Panc1 (cell line): Measurements from ENCODE around the gene ZBTB7A. TPM values are rescaled to one million over a fixed set of nuclear protein-coding genes. Genes with fewer than 3 reads are reported as not detected.

Experiments used
- ATAC-seq: fragments of 200-7000 bp; cut with Tn5 transposase; 2 replicates; pipeline ENCODE4 v1.9.1; 2020; ENCODE audit warnings: mild to moderate bottlenecking, moderate library complexity
- BruUV-seq: library from RNA; stranded (reverse); fragments of 400-500 nt; replicated peaks from 2 replicates; lab custom pipeline; 2021; lab: Mats Ljungman, UMichigan
- CTCF ChIA-PET: fragments of 300-600 bp; sonication (Branson Sonifier 250); formaldehyde crosslinking; loops from one replicate; lab custom pipeline; 2022; ENCODE audit warnings: antibody characterized with exemption; lab: Charles Lee
- POLR2A ChIA-PET: fragments of 300-600 bp; sonication (Branson Sonifier 250); formaldehyde crosslinking; loops from one replicate; lab custom pipeline; 2022; ENCODE audit warnings: antibody characterized with exemption; lab: Charles Lee
- DNase-seq: peaks from one replicate; pipeline ENCODE4 v3.0.0-alpha.2; 2010; ENCODE audit warnings: low read depth, low spot score
- H3K27ac ChIP-seq: 2 replicates; pipeline ENCODE4 v1.5.1; 2011; ENCODE audit warnings: mild to moderate bottlenecking, low read length, inconsistent platforms
- H3K27me3 ChIP-seq: fragments of 200-500 bp; sonication (Bioruptor generic); 2 replicates; pipeline ENCODE4 v1.6.0; 2014; ENCODE audit warnings: low read length, inconsistent platforms; ENCODE audit not compliant: control insufficient read depth, insufficient read depth
- H3K36me3 ChIP-seq: fragments of 200-500 bp; sonication (Bioruptor generic); 2 replicates; pipeline ENCODE4 v1.5.1; 2014; ENCODE audit warnings: inconsistent platforms, mild to moderate bottlenecking, low read length, moderate library complexity; ENCODE audit not compliant: control insufficient read depth, insufficient read depth
- H3K4me1 ChIP-seq: 2 replicates; pipeline ENCODE4 v1.5.1; 2011; ENCODE audit warnings: inconsistent platforms, mild to moderate bottlenecking, low read length, moderate library complexity; ENCODE audit not compliant: control insufficient read depth, insufficient read depth
- H3K4me3 ChIP-seq, 2 experiments: 2 replicates each; pipeline ENCODE4 v1.5.1; 2011 to 2012; ENCODE audit warnings: low read depth in 2 of 2, low read length in 2 of 2, mild to moderate bottlenecking in 2 of 2, inconsistent platforms in 1 of 2, moderate library complexity in 1 of 2
- H3K9me3 ChIP-seq: fragments of 200-500 bp; sonication (Bioruptor generic); 2 replicates; pipeline ENCODE4 v1.5.1; 2014; ENCODE audit warnings: low read depth, mild to moderate bottlenecking, inconsistent platforms, low read length, moderate library complexity; ENCODE audit not compliant: control insufficient read depth, insufficient read depth
- CTCF ChIP-seq: fragments of 450-650 bp; IDR thresholded peaks from 2 replicates; pipeline ENCODE4 v1.5.1; 2017; ENCODE audit warnings: mild to moderate bottlenecking
- POLR2AphosphoS5 ChIP-seq: IDR thresholded peaks from 2 replicates; pipeline ENCODE4 v1.6.1; 2012; ENCODE audit warnings: mild to moderate bottlenecking, low read depth, low read length, moderate library complexity
- REST ChIP-seq, 2 experiments: IDR thresholded peaks; 2 replicates each; pipeline ENCODE4 v1.6.1; 2011 to 2012; ENCODE audit warnings: low read depth in 2 of 2, control low read depth in 1 of 2, low read length in 1 of 2, mild to moderate bottlenecking in 1 of 2, moderate library complexity in 1 of 2; ENCODE audit not compliant: insufficient read depth in 1 of 2
- SIN3A ChIP-seq: IDR thresholded peaks from 2 replicates; pipeline ENCODE4 v1.6.1; 2012; ENCODE audit warnings: low read depth, mild to moderate bottlenecking, low read length, moderate library complexity, borderline replicate concordance; ENCODE audit not compliant: insufficient read depth
- TCF7L2 ChIP-seq: IDR thresholded peaks from 2 replicates; pipeline ENCODE4 v1.6.1; 2011; ENCODE audit warnings: mild to moderate bottlenecking, low read depth, low read length, inconsistent platforms
- in situ Hi-C: cut with HindIII; loops from 2 replicates; pipeline ENCODE4 v1.10.0; 2016; ENCODE audit warnings: low sequenced_read_pairs, low pct_unique_long_range_greater_than_20kb
- intact Hi-C: fragments of 100-400 bp; cut with micrococcal nuclease; formaldehyde crosslinking; loops from one replicate; pipeline ENCODE4 v1.10.0; 2022; ENCODE audit not compliant: unreplicated experiment
- total RNA-seq: library from RNA; stranded (reverse); gene quantifications from one replicate; pipeline ENCODE4 v1.2.1, GENCODE V29; 2021; ENCODE audit not compliant: unreplicated experiment

ZBTB7A gene
- total RNA-seq, 1 experiment from 2014 or later: 48.0 TPM

- H3K4me3 ChIP-seq: peak overlapping the region; percentile 48 to 59
- TF ChIP-seq REST (IDR thresholded peaks at IDR 0.05; ENCODE audit: insufficient read depth in 1 of 2, low read depth in 2 of 2, low read length in 1 of 2) (no peak), POLR2AphosphoS5 (no peak), SIN3A (no peak), TCF7L2 (no peak), CTCF (no peak)
- H3K9me3 ChIP-seq: no peaks in the 10 kb centered on the region
- H3K27ac ChIP-seq: peak overlapping the region; percentile 26; the same call in 1 of the 2 replicates
- 0 out of 2 replicates have a peak, but pooled peaks cover 5% of the 10 kb centered on the region for H3K4me1 ChIP-seq
- CTCF ChIA-PET: no interaction called here
- intact Hi-C loops: no loop called here
- no TSS peak for BruUV-seq
- in situ Hi-C loops: no loop called here
- POLR2A ChIA-PET: no interaction called here
- H3K36me3 ChIP-seq: no peaks in the 10 kb centered on the region; the same call in 1 of the 2 replicates
- DNase-seq (no peak), ATAC-seq (no peak)
- H3K27me3 ChIP-seq: no peaks in the 10 kb centered on the region
These were observed 1.6 kb upstream of the ZBTB7A start for GRCh38 chr19:4068047-4068966.

- DNase-seq (no peak), ATAC-seq (no peak)
- in situ Hi-C loops: no loop called here
- H3K36me3 ChIP-seq: no peaks in the 10 kb centered on the region; the same call in 1 of the 2 replicates
- H3K27ac ChIP-seq: 0 out of 2 replicates have a peak overlapping the region, but pooled peaks have one; percentile 29
- H3K4me1 ChIP-seq: peaks cover 11% of the 10 kb centered on the region
- ChIA-PET POLR2A (no interaction called here), CTCF (interaction anchor here (0.6 kb wide), 1 partner anchor 61 kb away, joined by 5 read pairs; no protein-coding TSS in a partner anchor)
- TF ChIP-seq REST (IDR thresholded peaks at IDR 0.05; ENCODE audit: insufficient read depth in 1 of 2, low read depth in 2 of 2, low read length in 1 of 2) (no peak), CTCF (no peak), POLR2AphosphoS5 (no peak), SIN3A (no peak), TCF7L2 (no peak)
- H3K9me3 ChIP-seq: no peaks in the 10 kb centered on the region
- intact Hi-C loops: no loop called here
- H3K27me3 ChIP-seq: no peaks in the 10 kb centered on the region
- peak overlapping the region; percentile 48 to 59 for H3K4me3 ChIP-seq
- no TSS peak for BruUV-seq
These were observed 822 bp upstream of the ZBTB7A start for GRCh38 chr19:4067396-4068046.
